Liver (tissue), 9 donors: ENCODE data around the gene CCDC141. TPM values are rescaled to one million over a fixed set of nuclear protein-coding genes. Genes with fewer than 3 reads are reported as not detected.

Experiments used
- DNase-seq: peaks from one replicate; pipeline ENCODE4 v3.0.0-alpha.2; 2017; ENCODE audit warnings: low spot score
- H3K27ac ChIP-seq, 2 donors: one replicate each; pipeline ENCODE4 v1.7.0; 2013; ENCODE audit warnings: inconsistent platforms in 2 of 2, low read length in 2 of 2, control low read depth in 1 of 2, low read depth in 1 of 2, mild to moderate bottlenecking in 1 of 2
- H3K27me3 ChIP-seq, 4 donors: one replicate each; pipeline versions ENCODE4 v1.6.1 to v1.7.0; 2013; ENCODE audit warnings: low read length in 3 of 4, inconsistent platforms in 1 of 4, mild to moderate bottlenecking in 1 of 4, moderate library complexity in 1 of 4; ENCODE audit not compliant: control insufficient read depth in 4 of 4, insufficient read depth in 4 of 4
- H3K36me3 ChIP-seq, 4 donors: one replicate each; pipeline versions ENCODE4 v1.6.1 to v1.7.0; 2013; ENCODE audit warnings: low read length in 3 of 4, mild to moderate bottlenecking in 3 of 4, low read depth in 1 of 4, moderate library complexity in 1 of 4; ENCODE audit not compliant: control insufficient read depth in 4 of 4, insufficient read depth in 3 of 4
- H3K4me1 ChIP-seq, 4 donors: one replicate each; pipeline versions ENCODE4 v1.6.1 to v1.7.0; 2013; ENCODE audit warnings: low read length in 3 of 4, mild to moderate bottlenecking in 3 of 4, moderate library complexity in 1 of 4; ENCODE audit not compliant: control insufficient read depth in 4 of 4, insufficient read depth in 4 of 4
- H3K4me3 ChIP-seq, 3 donors: one replicate each; pipeline versions ENCODE4 v1.6.1 to v1.7.0; 2013; ENCODE audit warnings: low read length in 3 of 3, control low read depth in 1 of 3, low read depth in 1 of 3, mild to moderate bottlenecking in 1 of 3
- H3K9ac ChIP-seq, 2 donors: one replicate each; pipeline ENCODE4 v1.7.0; 2013; ENCODE audit warnings: low read length in 2 of 2, mild to moderate bottlenecking in 2 of 2, moderate library complexity in 2 of 2, control low read depth in 1 of 2, low read depth in 1 of 2
- H3K9me3 ChIP-seq, 4 donors: one replicate each; pipeline versions ENCODE4 v1.6.1 to v1.7.0; 2013; ENCODE audit warnings: low read length in 3 of 4; ENCODE audit not compliant: control insufficient read depth in 4 of 4
- ATF3 ChIP-seq: IDR thresholded peaks from 2 replicates; pipeline ENCODE4 v1.6.1; 2016; ENCODE audit warnings: antibody characterized with exemption
- EGR1 ChIP-seq, 2 donors: IDR thresholded peaks; 2 replicates each; pipeline ENCODE4 v1.6.1; 2016 to 2018; ENCODE audit warnings: antibody characterized with exemption in 2 of 2, low read depth in 2 of 2
- FOXA1 ChIP-seq: IDR thresholded peaks from 2 replicates; pipeline ENCODE4 v1.6.1; 2016; ENCODE audit warnings: antibody characterized with exemption
- FOXA2 ChIP-seq: IDR thresholded peaks from 2 replicates; pipeline ENCODE4 v1.6.1; 2016; ENCODE audit warnings: antibody characterized with exemption
- GABPA ChIP-seq, 2 donors: IDR thresholded peaks in 1 of 2; conservative IDR thresholded peaks in 1 of 2; 2 replicates each; pipeline ENCODE4 v1.6.1; 2016; ENCODE audit warnings: antibody characterized with exemption in 2 of 2, mild to moderate bottlenecking in 1 of 2, moderate library complexity in 1 of 2
- HNF4A ChIP-seq, 2 donors: conservative IDR thresholded peaks; 2 replicates each; pipeline ENCODE4 v1.6.1; 2016; ENCODE audit warnings: antibody characterized with exemption in 2 of 2, mild to moderate bottlenecking in 2 of 2
- HNF4G ChIP-seq: IDR thresholded peaks from 2 replicates; pipeline ENCODE4 v1.6.1; 2016; ENCODE audit warnings: antibody characterized with exemption
- JUND ChIP-seq, 2 donors: IDR thresholded peaks; 2 replicates each; pipeline ENCODE4 v1.6.1; 2016; ENCODE audit warnings: antibody characterized with exemption in 2 of 2
- MAX ChIP-seq: IDR thresholded peaks from 2 replicates; pipeline ENCODE4 v1.6.1; 2016; ENCODE audit warnings: antibody characterized with exemption
- NR2F2 ChIP-seq: IDR thresholded peaks from 2 replicates; pipeline ENCODE4 v1.6.1; 2016; ENCODE audit warnings: antibody characterized with exemption
- RAD21 ChIP-seq, 2 donors: IDR thresholded peaks; 2 replicates each; pipeline ENCODE4 v1.6.1; 2016; ENCODE audit warnings: antibody characterized with exemption in 2 of 2, mild to moderate bottlenecking in 2 of 2
- RXRA ChIP-seq, 2 donors: IDR thresholded peaks; 2 replicates each; pipeline ENCODE4 v1.6.1; 2017 to 2018; ENCODE audit warnings: antibody characterized with exemption in 2 of 2, mild to moderate bottlenecking in 1 of 2
- SP1 ChIP-seq: IDR thresholded peaks from 2 replicates; pipeline ENCODE4 v1.6.1; 2018; ENCODE audit warnings: antibody characterized with exemption, mild to moderate bottlenecking
- TAF1 ChIP-seq: conservative IDR thresholded peaks from 2 replicates; pipeline ENCODE4 v1.6.1; 2016; ENCODE audit warnings: antibody characterized with exemption, mild to moderate bottlenecking
- YY1 ChIP-seq: IDR thresholded peaks from 2 replicates; pipeline ENCODE4 v1.6.1; 2016; ENCODE audit warnings: antibody characterized with exemption, mild to moderate bottlenecking
- WGBS: extraction: QIAGEN DNeasy Blood & Tissue Kit; methylation state at CpG from one replicate; pipeline ENCODE4 v1.1.7; 2013; 5-methylcytosine and 5-hydroxymethylcytosine counted together
- polyA plus RNA-seq, 2 donors: library from polyadenylated mRNA; stranded (reverse) in 1 of 2; unstranded in 1 of 2; fragments of 200-250 nt in 1 of 2; fragments of >200 nt in 1 of 2; fragmentation: Nextera tagmentation in 1 of 2; extraction: Ambion mirVana in 1 of 2; gene quantifications; one replicate each; pipeline versions ENCODE4 v1.2.1 to v1.2.3, GENCODE V29; 2013 to 2015
- total RNA-seq, 2 donors: library from RNA; depleted of rRNA; stranded (reverse); fragments of >200 nt; gene quantifications; one replicate each; pipeline ENCODE4 v1.2.3, GENCODE V29; 2014
- TF ChIP-seq, protein P1 (sequence below): fragments of 150-350 bp; IDR thresholded peaks from 2 replicates; pipeline ENCODE4 v1.5.1; 2017; ENCODE audit warnings: improper control_type of control experiment, low read depth, low read length; ENCODE audit not compliant: missing input control
- TF ChIP-seq, protein P2 (sequence below): IDR thresholded peaks from 2 replicates; pipeline ENCODE4 v1.6.1; 2016; ENCODE audit warnings: antibody characterized with exemption
- TF ChIP-seq, protein P3 (sequence below): IDR thresholded peaks from 2 replicates; pipeline ENCODE4 v1.6.1; 2016; ENCODE audit warnings: antibody characterized with exemption, mild to moderate bottlenecking
- donor health status: healthy.
- donor health status: healthy.
- donor health status: healthy.
- donor health status: healthy.
- donor health status: healthy.

Gene CCDC141
- total and polyA plus RNA-seq, 4 donors, result 0.05 to 1.0 (median 0.39) TPM

DNA sequence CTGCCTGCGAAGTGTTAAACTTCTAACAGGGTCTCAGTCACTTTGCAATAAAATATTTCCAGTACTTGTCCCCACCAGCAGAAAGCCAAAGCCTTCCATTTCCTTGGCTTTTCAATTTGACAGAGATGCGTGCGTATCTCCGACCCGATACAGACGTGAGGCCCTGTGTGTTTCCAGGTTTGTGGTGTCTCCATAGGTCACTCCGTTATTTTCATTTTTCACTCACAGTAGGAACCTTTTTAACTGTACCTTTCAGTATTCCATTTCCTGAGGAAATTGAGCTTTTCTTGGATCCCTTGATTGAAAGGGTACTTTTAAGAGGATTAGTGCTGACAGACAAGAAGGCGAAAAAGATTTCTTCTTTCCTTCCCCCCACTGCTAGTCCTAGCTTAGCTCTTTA is 126.4 kb downstream of the CCDC141 start:
- no peaks in the 10 kb centered on the region for H3K9me3 ChIP-seq
- DNase-seq, result no peak
- TF ChIP-seq, protein P1, sequence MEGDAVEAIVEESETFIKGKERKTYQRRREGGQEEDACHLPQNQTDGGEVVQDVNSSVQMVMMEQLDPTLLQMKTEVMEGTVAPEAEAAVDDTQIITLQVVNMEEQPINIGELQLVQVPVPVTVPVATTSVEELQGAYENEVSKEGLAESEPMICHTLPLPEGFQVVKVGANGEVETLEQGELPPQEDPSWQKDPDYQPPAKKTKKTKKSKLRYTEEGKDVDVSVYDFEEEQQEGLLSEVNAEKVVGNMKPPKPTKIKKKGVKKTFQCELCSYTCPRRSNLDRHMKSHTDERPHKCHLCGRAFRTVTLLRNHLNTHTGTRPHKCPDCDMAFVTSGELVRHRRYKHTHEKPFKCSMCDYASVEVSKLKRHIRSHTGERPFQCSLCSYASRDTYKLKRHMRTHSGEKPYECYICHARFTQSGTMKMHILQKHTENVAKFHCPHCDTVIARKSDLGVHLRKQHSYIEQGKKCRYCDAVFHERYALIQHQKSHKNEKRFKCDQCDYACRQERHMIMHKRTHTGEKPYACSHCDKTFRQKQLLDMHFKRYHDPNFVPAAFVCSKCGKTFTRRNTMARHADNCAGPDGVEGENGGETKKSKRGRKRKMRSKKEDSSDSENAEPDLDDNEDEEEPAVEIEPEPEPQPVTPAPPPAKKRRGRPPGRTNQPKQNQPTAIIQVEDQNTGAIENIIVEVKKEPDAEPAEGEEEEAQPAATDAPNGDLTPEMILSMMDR, result no peak
- no peak for TF ChIP-seq TAF1
- no peak for TF ChIP-seq JUND (IDR thresholded peaks at IDR 0.05)
- no peak for TF ChIP-seq MAX
- no peak for TF ChIP-seq RXRA (IDR thresholded peaks at IDR 0.05)
- TF ChIP-seq SP1, result no peak
- no peak for TF ChIP-seq FOXA1
- no peak for TF ChIP-seq GABPA (IDR thresholded peaks at IDR 0.05 in 1 of 2, conservative IDR thresholded peaks at IDR 0.05 in 1 of 2)
- no peak for TF ChIP-seq HNF4G
- TF ChIP-seq RAD21 (IDR thresholded peaks at IDR 0.05), result no peak
- no peak for TF ChIP-seq ATF3
- TF ChIP-seq, protein P2, sequence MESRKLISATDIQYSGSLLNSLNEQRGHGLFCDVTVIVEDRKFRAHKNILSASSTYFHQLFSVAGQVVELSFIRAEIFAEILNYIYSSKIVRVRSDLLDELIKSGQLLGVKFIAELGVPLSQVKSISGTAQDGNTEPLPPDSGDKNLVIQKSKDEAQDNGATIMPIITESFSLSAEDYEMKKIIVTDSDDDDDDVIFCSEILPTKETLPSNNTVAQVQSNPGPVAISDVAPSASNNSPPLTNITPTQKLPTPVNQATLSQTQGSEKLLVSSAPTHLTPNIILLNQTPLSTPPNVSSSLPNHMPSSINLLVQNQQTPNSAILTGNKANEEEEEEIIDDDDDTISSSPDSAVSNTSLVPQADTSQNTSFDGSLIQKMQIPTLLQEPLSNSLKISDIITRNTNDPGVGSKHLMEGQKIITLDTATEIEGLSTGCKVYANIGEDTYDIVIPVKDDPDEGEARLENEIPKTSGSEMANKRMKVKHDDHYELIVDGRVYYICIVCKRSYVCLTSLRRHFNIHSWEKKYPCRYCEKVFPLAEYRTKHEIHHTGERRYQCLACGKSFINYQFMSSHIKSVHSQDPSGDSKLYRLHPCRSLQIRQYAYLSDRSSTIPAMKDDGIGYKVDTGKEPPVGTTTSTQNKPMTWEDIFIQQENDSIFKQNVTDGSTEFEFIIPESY, result no peak
- no peak for TF ChIP-seq NR2F2
- TF ChIP-seq, protein P3, sequence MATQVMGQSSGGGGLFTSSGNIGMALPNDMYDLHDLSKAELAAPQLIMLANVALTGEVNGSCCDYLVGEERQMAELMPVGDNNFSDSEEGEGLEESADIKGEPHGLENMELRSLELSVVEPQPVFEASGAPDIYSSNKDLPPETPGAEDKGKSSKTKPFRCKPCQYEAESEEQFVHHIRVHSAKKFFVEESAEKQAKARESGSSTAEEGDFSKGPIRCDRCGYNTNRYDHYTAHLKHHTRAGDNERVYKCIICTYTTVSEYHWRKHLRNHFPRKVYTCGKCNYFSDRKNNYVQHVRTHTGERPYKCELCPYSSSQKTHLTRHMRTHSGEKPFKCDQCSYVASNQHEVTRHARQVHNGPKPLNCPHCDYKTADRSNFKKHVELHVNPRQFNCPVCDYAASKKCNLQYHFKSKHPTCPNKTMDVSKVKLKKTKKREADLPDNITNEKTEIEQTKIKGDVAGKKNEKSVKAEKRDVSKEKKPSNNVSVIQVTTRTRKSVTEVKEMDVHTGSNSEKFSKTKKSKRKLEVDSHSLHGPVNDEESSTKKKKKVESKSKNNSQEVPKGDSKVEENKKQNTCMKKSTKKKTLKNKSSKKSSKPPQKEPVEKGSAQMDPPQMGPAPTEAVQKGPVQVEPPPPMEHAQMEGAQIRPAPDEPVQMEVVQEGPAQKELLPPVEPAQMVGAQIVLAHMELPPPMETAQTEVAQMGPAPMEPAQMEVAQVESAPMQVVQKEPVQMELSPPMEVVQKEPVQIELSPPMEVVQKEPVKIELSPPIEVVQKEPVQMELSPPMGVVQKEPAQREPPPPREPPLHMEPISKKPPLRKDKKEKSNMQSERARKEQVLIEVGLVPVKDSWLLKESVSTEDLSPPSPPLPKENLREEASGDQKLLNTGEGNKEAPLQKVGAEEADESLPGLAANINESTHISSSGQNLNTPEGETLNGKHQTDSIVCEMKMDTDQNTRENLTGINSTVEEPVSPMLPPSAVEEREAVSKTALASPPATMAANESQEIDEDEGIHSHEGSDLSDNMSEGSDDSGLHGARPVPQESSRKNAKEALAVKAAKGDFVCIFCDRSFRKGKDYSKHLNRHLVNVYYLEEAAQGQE, result no peak
- TF ChIP-seq HNF4A (conservative IDR thresholded peaks at IDR 0.05), result no peak
- no peak for TF ChIP-seq EGR1 (IDR thresholded peaks at IDR 0.05; ENCODE audit: low read depth in 2 of 2)
- TF ChIP-seq FOXA2, result no peak
- TF ChIP-seq YY1, result no peak
- H3K4me3 ChIP-seq, result no peak overlapping the region
- no peaks in the 10 kb centered on the region for H3K27me3 ChIP-seq
- 94% methylated on average over 8 of the region's 8 CpGs for WGBS
- H3K4me1 ChIP-seq, result no peaks in the 10 kb centered on the region
- no peaks in the 10 kb centered on the region for H3K36me3 ChIP-seq
- no peak overlapping the region for H3K27ac ChIP-seq
- no peak overlapping the region for H3K9ac ChIP-seq
